ENCODE measurements around the gene PCDHB14. TPM values are rescaled to one million over a fixed set of nuclear protein-coding genes. Genes with fewer than 3 reads are reported as not detected.
"Not testable (repeated sequence)": the region's sequence is repeated elsewhere in the genome, so short reads cannot be mapped to it uniquely, and the experiment has no call there.

PCDHB14 gene
- 1.4 TPM for polyA plus RNA-seq (2013, experiment 1 of 2)
- polyA plus RNA-seq (2013, experiment 2 of 2) = 1.4 TPM

DNA sequence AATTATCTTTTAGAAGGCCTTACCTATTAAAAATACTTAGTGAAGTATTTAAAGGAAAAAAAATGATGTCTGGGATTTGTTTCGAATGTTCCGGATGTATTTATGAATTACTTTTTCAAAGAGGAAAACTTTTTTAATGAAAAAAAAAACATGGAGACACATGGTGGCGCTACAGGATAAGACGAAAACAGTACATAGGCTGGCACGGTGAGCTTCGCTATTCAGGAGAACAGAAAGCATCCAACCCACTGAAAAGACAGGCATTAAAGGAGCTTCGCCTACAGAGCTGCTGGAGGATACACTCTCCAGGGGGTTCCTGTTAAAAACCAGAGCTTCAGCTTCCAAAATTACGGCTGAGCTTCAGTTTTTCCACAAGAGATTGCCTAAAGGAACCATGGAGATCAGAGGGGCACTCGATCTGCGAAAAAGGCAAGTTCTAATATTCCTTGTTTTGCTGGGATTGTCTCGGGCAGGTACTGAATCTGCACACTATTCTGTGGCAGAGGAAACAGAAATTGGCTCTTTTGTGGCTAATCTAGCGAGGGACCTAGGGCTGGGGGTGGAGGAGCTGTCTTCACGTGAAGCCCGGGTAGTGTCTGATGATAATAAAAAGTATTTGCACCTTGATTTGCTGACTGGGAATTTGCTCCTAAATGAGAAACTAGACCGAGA, at the start of gene PCDHB14:
TSS of gene PCDHB14 (plus strand) at position 232 of the 672 bp plus-strand sequence. CDS start at position 395, 163 bp downstream.
- H3K27ac ChIP-seq (ENCODE audit: low read depth, low read length) = no peak within 1 kb of the TSS
- H4K5ac ChIP-seq (ENCODE audit: low read length) = no peak within 1 kb of the TSS
- WGBS (ENCODE audit: extremely low coverage, insufficient coverage, low lambda C conversion rate) = no CpG with 5 or more reads among the region's 15 CpGs

DNA sequence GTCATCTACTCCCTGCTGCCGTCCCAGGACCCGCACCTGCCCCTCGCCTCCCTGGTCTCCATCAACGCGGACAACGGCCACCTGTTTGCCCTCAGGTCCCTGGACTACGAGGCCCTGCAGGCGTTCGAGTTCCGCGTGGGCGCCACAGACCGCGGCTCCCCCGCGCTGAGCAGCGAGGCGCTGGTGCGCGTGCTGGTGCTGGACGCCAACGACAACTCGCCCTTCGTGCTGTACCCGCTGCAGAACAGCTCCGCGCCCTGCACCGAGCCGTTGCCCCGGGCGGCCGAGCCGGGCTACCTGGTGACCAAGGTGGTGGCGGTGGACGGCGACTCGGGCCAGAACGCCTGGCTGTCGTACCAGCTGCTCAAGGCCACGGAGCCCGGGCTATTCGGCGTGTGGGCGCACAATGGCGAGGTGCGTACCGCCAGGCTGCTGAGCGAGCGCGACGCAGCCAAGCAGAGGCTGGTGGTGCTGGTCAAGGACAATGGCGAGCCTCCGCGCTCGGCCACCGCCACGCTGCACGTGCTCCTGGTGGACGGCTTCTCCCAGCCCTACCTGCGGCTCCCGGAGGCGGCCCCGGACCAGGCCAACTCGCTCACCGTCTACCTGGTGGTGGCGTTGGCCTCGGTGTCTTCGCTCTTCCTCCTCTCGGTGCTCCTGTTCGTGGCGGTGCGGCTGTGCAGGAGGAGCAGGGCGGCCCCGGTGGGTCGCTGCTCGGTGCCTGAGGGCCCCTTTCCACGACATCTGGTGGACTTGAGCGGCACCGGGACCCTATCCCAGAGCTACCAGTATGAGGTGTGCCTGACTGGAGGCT, 48.6 kb upstream of the PCDHB14 start:
- not testable (repeated sequence) for H3K18ac ChIP-seq (ENCODE audit: low read length); H3K56ac ChIP-seq (ENCODE audit: low read length)
- no CpG with 5 or more reads among the region's 79 CpGs for WGBS (ENCODE audit: extremely low coverage, insufficient coverage, low lambda C conversion rate)

More for the DNA sequence above, at the start of gene PCDHB14:
- no peak within 1 kb of the TSS for H2BK15ac ChIP-seq (replicated peaks; ENCODE audit: low read depth)
- peak within 1 kb of the TSS; percentile 71 for H3K56ac ChIP-seq (ENCODE audit: low read length)
- no peaks in the 10 kb centered on the region for H3K27me3 ChIP-seq (ENCODE audit: insufficient read depth, low read length, poor library complexity)
- no peaks in the 10 kb centered on the region for H3K4me1 ChIP-seq (ENCODE audit: control insufficient read depth, low read depth, low read length)
- H3K79me1 ChIP-seq (ENCODE audit: low read length) = no peaks in the 10 kb centered on the region
- no peak within 1 kb of the TSS for H2AK5ac ChIP-seq (ENCODE audit: low read length)
- peak; percentile 86 for DNase-seq
- H3K18ac ChIP-seq (ENCODE audit: low read length) = peak within 1 kb of the TSS; percentile 90
- H2BK5ac ChIP-seq (ENCODE audit: low read length) = no peak within 1 kb of the TSS
- no peaks in the 10 kb centered on the region for H3K36me3 ChIP-seq (ENCODE audit: control insufficient read depth, insufficient read depth, low read length)
- H3K4ac ChIP-seq (ENCODE audit: low read depth, low read length) = peak within 1 kb of the TSS; percentile 81
- no peak within 1 kb of the TSS for H4K8ac ChIP-seq (ENCODE audit: low read depth, low read length)
- no peaks in the 10 kb centered on the region for H3K79me2 ChIP-seq (ENCODE audit: control insufficient read depth, insufficient read depth, low read length)
- no peak within 1 kb of the TSS for H3K23ac ChIP-seq (ENCODE audit: low read length)
- no peak within 1 kb of the TSS for H2BK120ac ChIP-seq (ENCODE audit: low read depth, low read length)
- no peak within 1 kb of the TSS for H3K4me3 ChIP-seq (ENCODE audit: low read length)
- no peak within 1 kb of the TSS for H3K4me2 ChIP-seq (ENCODE audit: low read length)
- H3K9ac ChIP-seq (ENCODE audit: low read length) = peak within 1 kb of the TSS; percentile 54

DNA sequence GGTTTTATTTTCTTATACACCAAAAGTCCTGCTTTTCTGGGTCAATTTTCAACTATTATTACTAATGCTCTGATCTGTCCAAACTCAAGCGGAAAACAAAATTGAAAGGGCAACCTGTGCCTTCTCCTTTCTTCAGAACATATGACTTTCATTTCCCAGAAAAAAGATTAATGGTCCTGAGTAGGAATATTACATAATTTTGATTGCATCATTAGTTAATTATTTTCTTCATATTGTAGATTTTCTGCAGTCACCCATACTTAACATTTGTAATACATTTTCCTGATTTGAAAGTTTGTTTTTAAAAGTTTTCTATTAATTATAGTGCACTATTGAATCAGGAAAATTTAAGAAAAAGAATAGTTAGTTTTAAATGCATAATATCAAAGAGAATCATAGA, 47.2 kb upstream of the PCDHB14 start:
- DNase-seq = no peak
- no peak overlapping the region for H3K4me2 ChIP-seq (ENCODE audit: low read length)
- no CpG with 5 or more reads among the region's 1 CpG for WGBS (ENCODE audit: extremely low coverage, insufficient coverage, low lambda C conversion rate)
- no peak overlapping the region for H3K18ac ChIP-seq (ENCODE audit: low read length)
- no peak overlapping the region for H3K9ac ChIP-seq (ENCODE audit: low read length)
- H3K27me3 ChIP-seq (ENCODE audit: insufficient read depth, low read length, poor library complexity) = no peaks in the 10 kb centered on the region
- no peak overlapping the region for H2BK15ac ChIP-seq (replicated peaks; ENCODE audit: low read depth)
- H3K56ac ChIP-seq (ENCODE audit: low read length) = no peak overlapping the region
- no peak overlapping the region for H2BK5ac ChIP-seq (ENCODE audit: low read length)
- no peaks in the 10 kb centered on the region for H3K79me2 ChIP-seq (ENCODE audit: control insufficient read depth, insufficient read depth, low read length)
- no peak overlapping the region for H3K27ac ChIP-seq (ENCODE audit: low read depth, low read length)
- no peaks in the 10 kb centered on the region for H3K36me3 ChIP-seq (ENCODE audit: control insufficient read depth, insufficient read depth, low read length)
- no peak overlapping the region for H3K4ac ChIP-seq (ENCODE audit: low read depth, low read length)
- H4K8ac ChIP-seq (ENCODE audit: low read depth, low read length) = no peak overlapping the region
- H3K4me1 ChIP-seq (ENCODE audit: control insufficient read depth, low read depth, low read length) = no peaks in the 10 kb centered on the region
- no peak overlapping the region for H4K5ac ChIP-seq (ENCODE audit: low read length)
- no peak overlapping the region for H3K4me3 ChIP-seq (ENCODE audit: low read length)
- H3K79me1 ChIP-seq (ENCODE audit: low read length) = no peaks in the 10 kb centered on the region
- H3K23ac ChIP-seq (ENCODE audit: low read length) = no peak overlapping the region
- H2AK5ac ChIP-seq (ENCODE audit: low read length) = no peak overlapping the region
- no peak overlapping the region for H2BK120ac ChIP-seq (ENCODE audit: low read depth, low read length)

More for the DNA sequence above, 48.6 kb upstream of the PCDHB14 start:
- not testable (repeated sequence) for H2AK5ac ChIP-seq (ENCODE audit: low read length); H2BK120ac ChIP-seq (ENCODE audit: low read depth, low read length); H2BK5ac ChIP-seq (ENCODE audit: low read length); DNase-seq; H3K36me3 ChIP-seq (ENCODE audit: control insufficient read depth, insufficient read depth, low read length); H3K4me1 ChIP-seq (ENCODE audit: control insufficient read depth, low read depth, low read length); H3K4ac ChIP-seq (ENCODE audit: low read depth, low read length); H3K23ac ChIP-seq (ENCODE audit: low read length); H3K27me3 ChIP-seq (ENCODE audit: insufficient read depth, low read length, poor library complexity); H4K5ac ChIP-seq (ENCODE audit: low read length); H4K8ac ChIP-seq (ENCODE audit: low read depth, low read length); H2BK15ac ChIP-seq (replicated peaks; ENCODE audit: low read depth); H3K4me3 ChIP-seq (ENCODE audit: low read length); H3K79me1 ChIP-seq (ENCODE audit: low read length); H3K9ac ChIP-seq (ENCODE audit: low read length); H3K4me2 ChIP-seq (ENCODE audit: low read length); H3K79me2 ChIP-seq (ENCODE audit: control insufficient read depth, insufficient read depth, low read length); H3K27ac ChIP-seq (ENCODE audit: low read depth, low read length)

DNA sequence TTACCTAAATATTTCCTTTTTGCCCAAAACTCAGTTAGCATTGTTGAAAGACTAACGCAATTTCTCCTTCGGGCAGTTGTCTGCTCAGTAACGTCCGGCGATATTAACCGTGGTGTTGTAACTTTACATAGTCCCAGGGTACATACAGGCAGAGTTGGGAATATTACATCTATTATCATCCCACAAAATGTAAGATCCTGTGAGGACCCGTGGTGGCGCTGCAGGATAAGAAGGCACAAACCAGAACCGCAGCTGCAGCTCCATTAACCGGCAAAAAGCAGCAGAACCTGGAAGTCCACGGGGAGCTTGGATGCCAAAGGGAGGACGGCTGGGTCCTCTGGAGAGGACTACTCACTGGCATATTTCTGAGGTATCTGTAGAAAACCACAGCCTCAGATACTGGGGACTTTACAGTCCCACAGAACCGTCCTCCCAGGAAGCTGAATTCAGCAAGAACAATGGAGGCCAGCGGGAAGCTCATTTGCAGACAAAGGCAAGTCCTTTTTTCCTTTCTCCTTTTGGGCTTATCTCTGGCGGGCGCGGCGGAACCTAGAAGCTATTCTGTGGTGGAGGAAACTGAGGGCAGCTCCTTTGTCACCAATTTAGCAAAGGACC, 45.5 kb upstream of the PCDHB14 start, which contains the start of gene PCDHB8:
TSS of gene PCDHB8 (plus strand) at position 214 of the 615 bp plus-strand sequence. CDS start at position 459, 245 bp downstream.
- not testable (repeated sequence) for H2BK120ac ChIP-seq (ENCODE audit: low read depth, low read length); H3K4me3 ChIP-seq (ENCODE audit: low read length); H3K56ac ChIP-seq (ENCODE audit: low read length); H3K18ac ChIP-seq (ENCODE audit: low read length); H3K23ac ChIP-seq (ENCODE audit: low read length); H2BK5ac ChIP-seq (ENCODE audit: low read length); H3K36me3 ChIP-seq (ENCODE audit: control insufficient read depth, insufficient read depth, low read length); H4K5ac ChIP-seq (ENCODE audit: low read length); H4K8ac ChIP-seq (ENCODE audit: low read depth, low read length); H3K9ac ChIP-seq (ENCODE audit: low read length); H3K79me2 ChIP-seq (ENCODE audit: control insufficient read depth, insufficient read depth, low read length); H2AK5ac ChIP-seq (ENCODE audit: low read length); H3K4ac ChIP-seq (ENCODE audit: low read depth, low read length); H3K27ac ChIP-seq (ENCODE audit: low read depth, low read length); H3K27me3 ChIP-seq (ENCODE audit: insufficient read depth, low read length, poor library complexity); H3K79me1 ChIP-seq (ENCODE audit: low read length); H2BK15ac ChIP-seq (replicated peaks; ENCODE audit: low read depth); H3K4me2 ChIP-seq (ENCODE audit: low read length); H3K4me1 ChIP-seq (ENCODE audit: control insufficient read depth, low read depth, low read length)
- WGBS (ENCODE audit: extremely low coverage, insufficient coverage, low lambda C conversion rate) = no CpG with 5 or more reads among the region's 18 CpGs
- peak; percentile 77 for DNase-seq

DNA sequence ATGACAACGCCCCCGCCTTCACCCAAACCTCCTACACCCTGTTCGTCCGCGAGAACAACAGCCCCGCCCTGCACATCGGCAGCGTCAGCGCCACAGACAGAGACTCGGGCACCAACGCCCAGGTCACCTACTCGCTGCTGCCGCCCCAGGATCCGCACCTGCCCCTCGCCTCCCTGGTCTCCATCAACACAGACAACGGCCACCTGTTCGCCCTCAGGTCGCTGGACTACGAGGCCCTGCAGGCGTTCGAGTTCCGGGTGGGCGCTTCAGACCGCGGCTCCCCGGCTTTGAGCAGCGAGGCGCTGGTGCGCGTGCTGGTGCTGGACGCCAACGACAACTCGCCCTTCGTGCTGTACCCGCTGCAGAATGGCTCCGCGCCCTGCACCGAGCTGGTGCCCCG, 43.8 kb upstream of the PCDHB14 start:
- not testable (repeated sequence) for H3K79me2 ChIP-seq (ENCODE audit: control insufficient read depth, insufficient read depth, low read length); H3K4me2 ChIP-seq (ENCODE audit: low read length); H3K27ac ChIP-seq (ENCODE audit: low read depth, low read length); H2BK120ac ChIP-seq (ENCODE audit: low read depth, low read length); H4K5ac ChIP-seq (ENCODE audit: low read length); H3K4me3 ChIP-seq (ENCODE audit: low read length); H3K23ac ChIP-seq (ENCODE audit: low read length); H3K27me3 ChIP-seq (ENCODE audit: insufficient read depth, low read length, poor library complexity); H3K18ac ChIP-seq (ENCODE audit: low read length); H3K56ac ChIP-seq (ENCODE audit: low read length); H2BK15ac ChIP-seq (replicated peaks; ENCODE audit: low read depth); H3K4ac ChIP-seq (ENCODE audit: low read depth, low read length); H3K36me3 ChIP-seq (ENCODE audit: control insufficient read depth, insufficient read depth, low read length); H3K79me1 ChIP-seq (ENCODE audit: low read length); DNase-seq; H4K8ac ChIP-seq (ENCODE audit: low read depth, low read length); H2AK5ac ChIP-seq (ENCODE audit: low read length); H3K4me1 ChIP-seq (ENCODE audit: control insufficient read depth, low read depth, low read length); H2BK5ac ChIP-seq (ENCODE audit: low read length); H3K9ac ChIP-seq (ENCODE audit: low read length)
- WGBS (ENCODE audit: extremely low coverage, insufficient coverage, low lambda C conversion rate) = no CpG with 5 or more reads among the region's 39 CpGs
